HuH-7 (cell line): ENCODE measurements around the gene PRRT3.
"Not testable (repeated sequence)": the region's sequence is repeated elsewhere in the genome, so short reads cannot be mapped to it uniquely, and the experiment has no call there.

ENCODE experiments used
- DNase-seq: peaks from one replicate; pipeline ENCODE4 v3.0.0; 2011; ENCODE audit warnings: low spot score

Gene PRRT3

GRCh38 chr3:9947025-9947995 is 4.9 kb downstream of the PRRT3 start:
- DNase-seq = peak; percentile 99

DNA sequence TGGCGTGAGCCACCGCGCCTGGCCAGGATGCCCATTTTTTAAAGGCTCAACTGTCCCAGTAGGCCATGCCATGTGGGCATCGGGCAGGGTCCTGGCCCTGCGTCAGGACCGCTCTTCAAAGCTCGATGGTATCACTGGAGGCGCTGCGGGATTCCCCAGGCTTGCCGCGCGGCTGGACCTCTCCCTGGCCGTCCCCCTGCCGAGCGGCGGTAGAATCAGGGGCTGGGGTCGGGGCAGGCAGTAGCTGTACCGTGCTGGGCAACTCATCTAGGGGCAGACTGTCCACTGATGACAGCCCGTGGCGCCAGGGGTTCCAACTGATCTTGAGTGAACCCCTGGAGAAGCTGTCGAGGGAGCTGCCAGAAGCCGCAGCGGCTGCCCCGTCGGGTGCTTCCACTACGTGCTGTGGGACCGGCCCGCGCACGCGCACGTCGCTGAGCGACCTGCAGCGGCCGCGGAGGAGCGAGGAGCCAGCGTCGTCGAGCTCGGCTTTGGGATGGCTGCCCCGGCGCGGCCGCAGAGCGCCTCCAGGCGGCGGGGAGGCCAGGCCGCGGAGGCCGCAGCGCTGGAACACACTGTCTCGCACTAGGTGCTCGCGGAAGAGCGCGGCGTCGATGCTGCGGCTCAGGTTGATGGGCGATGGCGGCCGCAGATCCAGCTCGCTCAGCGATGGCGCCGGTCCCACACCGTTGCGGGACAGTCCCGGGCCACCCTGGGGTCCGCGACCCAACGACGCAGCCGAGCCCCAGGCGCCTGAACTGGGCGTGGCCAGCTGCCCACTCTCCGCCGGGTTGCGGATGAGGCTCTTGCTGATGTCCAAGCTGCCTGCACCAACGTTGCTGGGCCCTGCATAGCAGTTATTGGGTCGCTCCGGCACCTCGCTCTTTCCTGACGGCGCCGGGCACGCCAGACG is 5.8 kb downstream of the PRRT3 start:
- peak; percentile 99 for DNase-seq

DNA sequence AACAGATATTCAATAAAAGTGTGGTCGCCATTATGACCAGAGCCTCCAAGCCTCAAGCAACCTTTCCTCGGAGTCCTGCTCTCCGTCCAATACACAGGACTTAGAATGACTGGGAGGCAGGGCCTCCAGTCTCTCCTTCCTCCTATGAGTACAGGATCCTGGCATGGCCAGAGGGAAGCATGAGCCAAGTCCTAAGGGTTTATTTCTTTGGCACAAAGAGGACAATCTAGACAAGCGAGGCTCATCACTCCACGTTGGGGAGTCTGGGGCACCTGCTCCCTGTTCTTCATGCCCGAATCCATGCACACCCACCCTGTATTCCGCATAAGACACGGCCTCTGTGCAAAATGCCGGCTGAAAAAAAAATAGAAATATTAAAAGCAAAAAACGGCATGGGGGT is 6.8 kb downstream of the PRRT3 start:
- peak; percentile 26 for DNase-seq

- no peak for DNase-seq
Measured at GRCh38 chr3:9944271-9944670, 7.9 kb downstream of the PRRT3 start.

DNA sequence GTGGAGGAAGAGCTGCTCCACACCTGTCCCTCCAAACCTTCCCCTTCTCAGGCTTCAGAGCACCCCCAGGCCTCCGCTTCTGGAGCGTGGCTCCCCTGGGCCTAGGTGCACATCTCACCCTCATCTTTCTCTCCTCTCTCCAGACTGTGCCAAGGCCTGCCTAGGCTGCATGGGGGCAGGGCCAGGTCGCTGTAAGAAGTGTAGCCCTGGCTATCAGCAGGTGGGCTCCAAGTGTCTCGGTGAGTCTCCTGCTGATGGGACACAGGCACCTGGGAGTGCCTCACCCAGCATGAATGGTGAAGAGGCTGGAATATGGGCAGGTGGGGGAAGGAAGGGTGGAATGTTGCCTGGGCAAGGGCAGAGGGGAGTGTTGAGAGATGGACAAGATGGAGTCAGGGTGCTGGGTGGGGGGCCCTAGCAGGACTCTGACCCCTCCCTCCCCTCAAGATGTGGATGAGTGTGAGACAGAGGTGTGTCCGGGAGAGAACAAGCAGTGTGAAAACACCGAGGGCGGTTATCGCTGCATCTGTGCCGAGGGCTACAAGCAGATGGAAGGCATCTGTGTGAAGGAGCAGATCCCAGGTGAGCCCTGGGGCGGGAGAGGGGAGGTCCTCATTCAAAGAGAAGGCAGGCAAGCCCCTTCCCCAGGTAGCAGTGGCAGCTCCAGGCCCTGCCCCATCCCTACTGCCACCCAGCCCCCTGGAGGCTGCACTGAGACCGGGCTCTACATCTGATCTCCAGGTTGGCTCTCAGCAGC is 9.1 kb downstream of the PRRT3 start:
- no peak for DNase-seq

- no peak for DNase-seq
Measured at GRCh38 chr3:9942164-9942563, 10.0 kb downstream of the PRRT3 start.

GRCh38 chr3:9940746-9941145 is 11.5 kb downstream of the PRRT3 start:
- no peak for DNase-seq

GRCh38 chr3:9939906-9940305 is 12.3 kb downstream of the PRRT3 start:
- DNase-seq = not testable (repeated sequence)

- DNase-seq = no peak
Measured at GRCh38 chr3:9938966-9939365, 13.2 kb downstream of the PRRT3 start.

- DNase-seq = no peak
Measured at GRCh38 chr3:9937486-9938238, 14.5 kb downstream of the PRRT3 start.

DNA sequence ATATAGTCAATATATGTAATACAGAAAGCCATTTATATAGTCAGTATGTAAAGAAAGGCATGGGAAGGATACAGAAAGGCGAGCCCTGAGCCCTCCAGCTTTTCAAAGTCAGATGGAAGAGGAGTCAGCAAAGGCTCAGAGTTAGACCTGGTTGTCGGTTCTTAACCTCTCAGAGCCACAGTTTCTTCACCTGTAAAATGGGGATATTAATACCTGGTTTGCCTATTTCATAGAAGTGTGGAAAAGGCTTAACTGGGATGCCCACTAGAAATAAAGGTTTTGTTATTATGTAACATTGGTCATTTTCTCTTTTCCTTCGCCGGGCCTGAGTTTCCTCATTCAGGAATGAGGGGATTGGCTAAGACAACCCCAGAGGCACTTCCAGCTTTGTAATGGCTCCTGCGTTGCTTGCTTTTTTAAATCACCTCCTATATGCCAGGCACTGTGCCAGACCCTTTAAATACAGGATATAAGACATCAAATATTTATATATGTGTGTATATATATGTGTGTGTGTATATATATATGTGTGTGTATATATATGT is 16.2 kb downstream of the PRRT3 start:
- DNase-seq = no peak

GRCh38 chr3:9934993-9935392 is 17.2 kb downstream of the PRRT3 start:
- no peak for DNase-seq

DNA sequence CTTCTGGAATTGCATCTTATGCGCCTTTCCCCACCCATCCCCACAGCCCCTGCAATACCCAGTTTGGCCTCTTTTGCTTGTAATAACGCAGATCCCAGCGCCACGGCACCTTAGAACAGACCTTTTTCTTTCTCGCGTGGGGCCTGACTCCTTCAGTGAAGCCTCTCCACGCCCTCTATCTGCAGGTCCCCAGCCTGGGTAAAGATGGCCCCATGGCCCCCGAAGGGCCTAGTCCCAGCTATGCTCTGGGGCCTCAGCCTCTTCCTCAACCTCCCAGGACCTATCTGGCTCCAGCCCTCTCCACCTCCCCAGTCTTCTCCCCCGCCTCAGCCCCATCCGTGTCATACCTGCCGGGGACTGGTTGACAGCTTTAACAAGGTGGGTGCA is 18.0 kb downstream of the PRRT3 start:
- no peak for DNase-seq

DNA sequence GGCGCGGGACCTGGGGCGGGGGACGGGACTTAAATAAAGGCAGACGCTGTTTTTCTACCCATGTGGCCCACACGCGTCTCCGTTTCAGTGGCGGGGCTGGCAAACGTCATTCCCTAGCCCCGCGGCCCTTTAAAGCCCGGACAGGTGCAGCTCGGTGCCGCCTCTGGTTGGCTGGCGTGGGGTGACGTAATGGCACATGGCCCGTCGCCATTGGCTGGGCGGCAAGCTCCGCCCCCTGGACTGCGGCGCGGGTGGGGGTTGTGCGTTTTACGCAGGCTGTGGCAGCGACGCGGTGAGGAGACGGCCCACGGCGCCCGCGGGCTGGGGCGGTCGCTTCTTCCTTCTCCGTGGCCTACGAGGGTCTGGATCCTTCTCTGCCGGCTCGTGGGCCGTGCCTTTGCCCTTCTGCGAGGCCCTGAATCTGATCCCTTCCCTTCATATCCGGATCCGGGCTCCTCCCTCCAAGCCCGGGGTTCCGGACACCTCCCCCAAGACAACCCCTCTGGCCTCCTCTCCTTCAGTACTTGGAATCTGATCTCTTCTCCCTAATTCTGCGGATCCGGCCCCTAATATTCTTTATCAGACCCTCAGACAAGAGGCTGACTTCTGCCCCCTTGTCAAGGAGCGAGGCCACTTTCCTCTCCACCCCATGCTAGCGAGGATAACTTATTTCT is 18.5 kb downstream of the PRRT3 start, which contains the start of gene CRELD1:
Gene CRELD1, plus strand, starts transcription at position 274 of the 674 bp plus-strand sequence. CDS start 605 bp downstream, outside the sequence.
- peak; percentile 99 for DNase-seq

- peak; percentile 94 for DNase-seq
Measured at GRCh38 chr3:9932843-9933560, 19.2 kb downstream of the PRRT3 start.

- no peak for DNase-seq
Measured at GRCh38 chr3:9932535-9932842, 19.7 kb downstream of the PRRT3 start.

DNA sequence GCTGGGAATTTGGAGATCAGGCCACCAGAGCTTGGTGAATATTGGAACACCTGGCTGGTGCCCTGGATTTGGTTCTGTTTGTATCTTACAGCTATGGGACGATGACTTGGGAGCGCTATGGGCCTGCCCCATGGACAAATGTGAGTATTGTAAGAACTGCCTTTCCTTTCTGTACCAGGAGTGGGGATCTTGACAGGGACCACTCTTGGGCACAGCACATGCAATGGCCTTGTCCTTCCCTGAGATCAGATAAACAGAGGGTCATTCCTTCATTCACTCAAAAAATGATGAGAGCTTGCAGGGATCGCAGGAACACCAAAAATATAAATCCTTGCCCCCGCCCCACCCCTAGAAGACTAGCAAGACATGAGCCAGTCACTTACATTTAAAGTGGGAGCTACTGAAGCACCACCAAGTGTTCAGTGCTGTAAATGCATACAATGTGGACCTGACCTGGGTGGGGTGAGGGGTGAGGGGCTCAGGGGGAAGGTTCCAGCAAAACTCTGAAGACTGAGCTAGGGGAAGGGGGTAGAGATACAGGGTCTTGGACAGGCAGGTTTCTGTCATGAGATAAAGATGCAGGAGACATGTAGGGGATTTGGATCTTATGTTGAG is 21.3 kb downstream of the PRRT3 start:
- DNase-seq = peak; percentile 91

DNA sequence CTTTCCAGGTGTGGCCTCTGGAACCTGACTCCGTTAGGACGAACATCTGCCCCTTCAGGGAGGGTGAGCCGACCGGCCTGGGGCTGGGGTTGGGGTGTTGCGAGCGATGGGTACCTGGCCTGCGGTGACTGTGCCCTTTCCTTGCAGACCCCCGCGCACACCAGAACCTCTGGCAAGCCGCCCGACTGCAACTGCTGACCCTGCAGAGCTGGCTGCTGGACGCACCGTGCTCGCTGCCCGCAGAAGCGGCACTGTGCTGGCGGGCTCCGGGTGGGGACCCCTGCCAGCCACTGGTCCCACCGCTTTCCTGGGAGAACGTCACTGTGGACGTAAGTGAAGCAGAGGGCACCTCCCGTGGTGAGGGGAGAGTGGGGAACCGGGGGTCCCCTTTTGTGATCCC is 24.1 kb downstream of the PRRT3 start:
- no peak for DNase-seq
